GM12878 (cell line): ENCODE measurements around the gene OR2A42. TPM values are rescaled to one million over a fixed set of nuclear protein-coding genes. Genes with fewer than 3 reads are reported as not detected.
"Not testable (repeated sequence)": the region's sequence is repeated elsewhere in the genome, so short reads cannot be mapped to it uniquely, and the experiment has no call there.

Experiments
- ATAC-seq: fragments of 200-7000 bp; cut with Tn5 transposase; 3 replicates; pipeline ENCODE4 v1.9.1; 2020; ENCODE audit warnings: mild to moderate bottlenecking, moderate library complexity
- BruUV-seq: library from RNA; stranded (reverse); fragments of 400-500 nt; replicated peaks from 2 replicates; lab custom pipeline; 2021; lab: Mats Ljungman, UMichigan
- CTCF ChIA-PET: fragments of 300-600 bp; sonication (Branson Sonifier 250); formaldehyde crosslinking; extraction: SDS; loops from one replicate; lab custom pipeline; 2021; ENCODE audit warnings: inconsistent platforms; lab: Yijun Ruan, JAX
- POLR2A ChIA-PET: fragments of 350-600 bp; formaldehyde crosslinking; extraction: SDS; loops from one replicate; lab custom pipeline; 2021; ENCODE audit warnings: inconsistent platforms; lab: Charles Lee
- RAD21 ChIA-PET: fragments of 300-600 bp; sonication (Branson Sonifier 250); formaldehyde crosslinking; loops from one replicate; lab custom pipeline; 2023; ENCODE audit warnings: antibody characterized with exemption; ENCODE audit not compliant: unreplicated experiment; lab: Charles Lee
- SMC1A ChIA-PET: fragments of 300-600 bp; sonication (Branson Sonifier 250); formaldehyde crosslinking; loops from one replicate; lab custom pipeline; 2023; ENCODE audit not compliant: unreplicated experiment, uncharacterized antibody; lab: Charles Lee
- DNase-seq: peaks from one replicate; pipeline ENCODE4 v3.0.0-alpha.2; 2011; ENCODE audit warnings: low read depth, low spot score
- FAIRE-seq: peaks from 3 replicates; lab custom pipeline; 2011; peaks lifted over from hg19 to GRCh38; lab: Jason Lieb, UNC
- H2AFZ ChIP-seq: 2 replicates; pipeline ENCODE4 v1.6.0; 2011; ENCODE audit warnings: low read depth, low read length, control low read depth; ENCODE audit not compliant: control insufficient read depth
- H3K27ac ChIP-seq: 2 replicates; pipeline ENCODE4 v1.5.1; 2011; ENCODE audit warnings: control low read depth; ENCODE audit not compliant: control insufficient read depth, insufficient read depth
- H3K27me3 ChIP-seq, 2 experiments: replicated peaks in 1 of 2; 2 replicates each; pipeline versions ENCODE4 v1.6.0 to v1.6.1; 2011; ENCODE audit warnings: low read length in 1 of 2; ENCODE audit not compliant: control insufficient read depth in 2 of 2, insufficient read depth in 2 of 2
- H3K36me3 ChIP-seq, 2 experiments: 2 replicates each; pipeline ENCODE4 v1.5.1; 2011; ENCODE audit warnings: low read length in 1 of 2; ENCODE audit not compliant: control insufficient read depth in 2 of 2, insufficient read depth in 2 of 2
- H3K4me1 ChIP-seq: 2 replicates; pipeline ENCODE4 v1.6.1; 2011; ENCODE audit warnings: mild to moderate bottlenecking, low read length, moderate library complexity, mixed read lengths; ENCODE audit not compliant: control insufficient read depth, insufficient read depth
- H3K4me2 ChIP-seq: 2 replicates; pipeline ENCODE4 v1.6.0; 2011; ENCODE audit warnings: control low read depth; ENCODE audit not compliant: control insufficient read depth, insufficient read depth
- H3K4me3 ChIP-seq: fragments of 200-600 bp; sonication (generic); 2 replicates; pipeline ENCODE4 v1.5.1; 2016
- H3K79me2 ChIP-seq: 2 replicates; pipeline ENCODE4 v1.6.0; 2011; ENCODE audit warnings: low read length; ENCODE audit not compliant: control insufficient read depth, insufficient read depth
- H3K9ac ChIP-seq: 2 replicates; pipeline ENCODE4 v1.8.0; 2011; ENCODE audit warnings: low read length, control low read depth, mixed read lengths; ENCODE audit not compliant: control insufficient read depth, insufficient read depth
- H3K9me3 ChIP-seq: replicated peaks from 3 replicates; pipeline ENCODE4 v1.5.1; 2011; ENCODE audit warnings: mild to moderate bottlenecking, low read length; ENCODE audit not compliant: control insufficient read depth, insufficient read depth
- H4K20me1 ChIP-seq: 2 replicates; pipeline ENCODE4 v1.6.0; 2011; ENCODE audit not compliant: control insufficient read depth, insufficient read depth
- WGBS: methylation state at CpG from one replicate; pipeline ENCODE4 v1.1.6; 2016; ENCODE audit warnings: low lambda C conversion rate; ENCODE audit not compliant: insufficient replicate concordance, insufficient coverage; ENCODE audit errors: missing lambda C conversion rate; 5-methylcytosine and 5-hydroxymethylcytosine counted together
- in situ Hi-C: fragments of 300-500 bp; cut with MboI; formaldehyde crosslinking; loops from 9 replicates; pipeline ENCODE4 v1.14.3; 2018; ENCODE audit warnings: mixed read lengths
- intact Hi-C: fragments of 100-400 bp; cut with micrococcal nuclease; formaldehyde crosslinking; loops from one replicate; pipeline ENCODE4 v1.14.2; 2022; ENCODE audit not compliant: unreplicated experiment
- polyA plus RNA-seq, 11 experiments: library from polyadenylated mRNA; depleted of rRNA in 4 of 11; unstranded in 6 of 11; stranded (reverse) in 5 of 11; fragments of >200 nt; fragmentation: Nextera tagmentation in 4 of 11; fragmentation: Illumina TruSeq in 1 of 11; extraction: Ambion mirVana in 4 of 11; extraction: Trizol in 1 of 11; gene quantifications; 1 replicate in 1 of 11; 2 replicates in 10 of 11; pipeline versions ENCODE4 v1.2.1 to v1.2.3, GENCODE V29; 2011 to 2016; ENCODE audit warnings: inconsistent platforms in 2 of 11, missing spikeins in 2 of 11, low read depth in 1 of 11
- total RNA-seq, 4 experiments: library from RNA; depleted of rRNA in 3 of 4; stranded (reverse); fragments of >200 nt in 3 of 4; fragmentation: Illumina TruSeq in 1 of 4; extraction: Trizol in 1 of 4; gene quantifications; 2 replicates each; pipeline versions ENCODE4 v1.2.1 to v1.2.3, GENCODE V29; 2013 to 2021

The OR2A42 gene
- total and polyA plus RNA-seq, 10 of the 15 experiments (the other 5 are each of a cell fraction or from before 2014, with no cell fraction given) = under 0.01 to 0.42 (median 0.05) TPM; not detected in 4

GRCh38 chr7:144282490-144282889 lies 43.1 kb upstream of the OR2A42 start:
- CTCF ChIA-PET, FAIRE-seq, H3K27ac ChIP-seq, H3K4me2 ChIP-seq, H3K27me3 ChIP-seq, H2AFZ ChIP-seq, DNase-seq, SMC1A ChIA-PET, H3K4me1 ChIP-seq, ATAC-seq, BruUV-seq, RAD21 ChIA-PET, in situ Hi-C loops, H3K79me2 ChIP-seq, intact Hi-C loops, H4K20me1 ChIP-seq, H3K9me3 ChIP-seq, H3K4me3 ChIP-seq, POLR2A ChIA-PET, H3K9ac ChIP-seq, H3K36me3 ChIP-seq: not testable (repeated sequence)
- 20% methylated on average over 2 of the region's 4 CpGs for WGBS

GRCh38 chr7:144281981-144282380 lies 42.6 kb upstream of the OR2A42 start:
- H3K9me3 ChIP-seq, H3K27ac ChIP-seq, SMC1A ChIA-PET, POLR2A ChIA-PET, RAD21 ChIA-PET, H3K36me3 ChIP-seq, H3K27me3 ChIP-seq, BruUV-seq, DNase-seq, in situ Hi-C loops, H3K4me3 ChIP-seq, CTCF ChIA-PET, H3K9ac ChIP-seq, H4K20me1 ChIP-seq, H3K79me2 ChIP-seq, H2AFZ ChIP-seq, intact Hi-C loops, H3K4me2 ChIP-seq, ATAC-seq, H3K4me1 ChIP-seq: not testable (repeated sequence)
- no CpG with 5 or more reads among the region's 8 CpGs for WGBS
- FAIRE-seq = peak; percentile 49

- peak; percentile 67 for ATAC-seq
- H3K9me3 ChIP-seq, DNase-seq, H3K9ac ChIP-seq, H3K79me2 ChIP-seq, in situ Hi-C loops, CTCF ChIA-PET, H2AFZ ChIP-seq, SMC1A ChIA-PET, H3K36me3 ChIP-seq, POLR2A ChIA-PET, H3K4me1 ChIP-seq, H3K27me3 ChIP-seq, FAIRE-seq, RAD21 ChIA-PET, H3K4me3 ChIP-seq, H4K20me1 ChIP-seq, H3K4me2 ChIP-seq, H3K27ac ChIP-seq, intact Hi-C loops: not testable (repeated sequence)
- WGBS = 96% methylated on average over 3 of the region's 6 CpGs
- TSS peak; percentile 37 for BruUV-seq
These were observed 40.6 kb upstream of the OR2A42 start for GRCh38 chr7:144280010-144280409.

- POLR2A ChIA-PET, in situ Hi-C loops, ATAC-seq: not testable (repeated sequence)
These were observed 35.9 kb upstream of the OR2A42 start for GRCh38 chr7:144275281-144275680.

More at GRCh38 chr7:144275281-144275680, 35.9 kb upstream of the OR2A42 start:
- CTCF ChIA-PET, H3K36me3 ChIP-seq, H3K4me2 ChIP-seq, H3K4me3 ChIP-seq, H2AFZ ChIP-seq, DNase-seq, H3K27ac ChIP-seq, intact Hi-C loops, H3K4me1 ChIP-seq, H3K27me3 ChIP-seq, FAIRE-seq, H3K9ac ChIP-seq, H3K79me2 ChIP-seq, H3K9me3 ChIP-seq, RAD21 ChIA-PET, H4K20me1 ChIP-seq, SMC1A ChIA-PET, BruUV-seq: not testable (repeated sequence)
- 47% methylated on average over 4 of the region's 6 CpGs for WGBS
